HepG2 (cell line): ENCODE data around the gene SBNO2. TPM values are rescaled to one million over a fixed set of nuclear protein-coding genes. Genes with fewer than 3 reads are reported as not detected.
A peak's percentile ranks its signal among the peaks of the same experiment; 100 is the strongest.

ENCODE experiments used
- CBFB ChIP-seq: sonication (generic); formaldehyde crosslinking; IDR thresholded peaks from 2 replicates; pipeline ENCODE4 v1.4.0; 2020; ENCODE audit warnings: missing genetic modification reagents
- FOXC1 ChIP-seq: sonication (generic); formaldehyde crosslinking; IDR thresholded peaks from 2 replicates; pipeline ENCODE4 v1.8.0; 2022; ENCODE audit warnings: mild to moderate bottlenecking, missing genetic modification reagents, borderline replicate concordance
- MAF1 ChIP-seq: sonication (generic); formaldehyde crosslinking; IDR thresholded peaks from 2 replicates; pipeline ENCODE4 v1.5.0; 2020; ENCODE audit warnings: missing genetic modification reagents, borderline replicate concordance
- SAFB2 ChIP-seq: sonication (generic); formaldehyde crosslinking; IDR thresholded peaks from 2 replicates; pipeline ENCODE4 v1.5.1; 2020; ENCODE audit warnings: missing genetic modification reagents, low read depth, mild to moderate bottlenecking, borderline replicate concordance
- SPEN ChIP-seq: sonication (generic); formaldehyde crosslinking; IDR thresholded peaks from 2 replicates; pipeline ENCODE4 v1.5.1; 2020; ENCODE audit warnings: low read depth, mild to moderate bottlenecking, missing genetic modification reagents
- ZBTB39 ChIP-seq: sonication (generic); formaldehyde crosslinking; IDR thresholded peaks from 2 replicates; pipeline ENCODE4 v1.5.0; 2020; ENCODE audit warnings: missing genetic modification reagents
- ZFP37 ChIP-seq: sonication (generic); formaldehyde crosslinking; IDR thresholded peaks from 2 replicates; pipeline ENCODE4 v1.4.0; 2020; ENCODE audit warnings: missing genetic modification reagents, borderline replicate concordance
- ZMYM2 ChIP-seq: sonication (generic); formaldehyde crosslinking; IDR thresholded peaks from 2 replicates; pipeline ENCODE4 v1.8.0; 2022; ENCODE audit warnings: mild to moderate bottlenecking, missing genetic modification reagents
- ZNF121 ChIP-seq: sonication (generic); formaldehyde crosslinking; IDR thresholded peaks from 2 replicates; pipeline ENCODE4 v1.5.0; 2020; ENCODE audit warnings: mild to moderate bottlenecking, missing genetic modification reagents
- ZNF235 ChIP-seq: sonication (generic); formaldehyde crosslinking; IDR thresholded peaks from 2 replicates; pipeline ENCODE4 v1.8.1; 2023; ENCODE audit warnings: mild to moderate bottlenecking, missing genetic modification reagents, borderline replicate concordance
- ZNF256 ChIP-seq: sonication (generic); formaldehyde crosslinking; conservative IDR thresholded peaks from 2 replicates; pipeline ENCODE4 v1.4.0; 2020; ENCODE audit warnings: missing genetic modification reagents
- ZNF7 ChIP-seq: IDR thresholded peaks from 2 replicates; pipeline ENCODE4 v1.6.1; 2016; ENCODE audit warnings: missing biosample characterization, missing genetic modification reagents
- polyA plus RNA-seq, 8 experiments: library from polyadenylated mRNA; depleted of rRNA in 3 of 8; stranded (reverse) in 7 of 8; unstranded in 1 of 8; fragments of >200 nt; fragmentation: Illumina TruSeq in 4 of 8; extraction: Trizol in 4 of 8; gene quantifications; 2 replicates each; pipeline versions ENCODE4 v1.2.1 to v1.2.3, GENCODE V29; 2011 to 2016; ENCODE audit warnings: low read depth in 4 of 8, missing spikeins in 1 of 8, mixed read lengths in 1 of 8; ENCODE audit not compliant: insufficient read depth in 1 of 8
- total RNA-seq, 5 experiments: library from RNA; depleted of rRNA; stranded (reverse); fragments of >200 nt; fragmentation: Illumina TruSeq; extraction: Trizol; gene quantifications; 2 replicates each; pipeline ENCODE4 v1.2.3, GENCODE V29; 2016; ENCODE audit warnings: low read depth in 1 of 5
- TF ChIP-seq, protein P1 (sequence below): IDR thresholded peaks from 2 replicates; pipeline ENCODE4 v1.6.1; 2012; ENCODE audit warnings: low read length, improper control_type of control experiment
- TF ChIP-seq, protein P2 (sequence below): sonication (generic); formaldehyde crosslinking; IDR thresholded peaks from 2 replicates; pipeline ENCODE4 v1.9.0; 2021; ENCODE audit warnings: missing genetic modification reagents, mild to moderate bottlenecking, borderline replicate concordance
- TF ChIP-seq, protein P3 (sequence below): conservative IDR thresholded peaks from 2 replicates; pipeline ENCODE4 v1.6.1; 2018; ENCODE audit warnings: missing genetic modification reagents

Gene SBNO2
- total and polyA plus RNA-seq, 2 of the 13 experiments (the other 11 are each of a cell fraction or from before 2014, with no cell fraction given) = 8.6 to 10.4 TPM

GRCh38 chr19:1173845-1174809 lies at the start of gene SBNO2 (continued):
- TF ChIP-seq, protein P1, sequence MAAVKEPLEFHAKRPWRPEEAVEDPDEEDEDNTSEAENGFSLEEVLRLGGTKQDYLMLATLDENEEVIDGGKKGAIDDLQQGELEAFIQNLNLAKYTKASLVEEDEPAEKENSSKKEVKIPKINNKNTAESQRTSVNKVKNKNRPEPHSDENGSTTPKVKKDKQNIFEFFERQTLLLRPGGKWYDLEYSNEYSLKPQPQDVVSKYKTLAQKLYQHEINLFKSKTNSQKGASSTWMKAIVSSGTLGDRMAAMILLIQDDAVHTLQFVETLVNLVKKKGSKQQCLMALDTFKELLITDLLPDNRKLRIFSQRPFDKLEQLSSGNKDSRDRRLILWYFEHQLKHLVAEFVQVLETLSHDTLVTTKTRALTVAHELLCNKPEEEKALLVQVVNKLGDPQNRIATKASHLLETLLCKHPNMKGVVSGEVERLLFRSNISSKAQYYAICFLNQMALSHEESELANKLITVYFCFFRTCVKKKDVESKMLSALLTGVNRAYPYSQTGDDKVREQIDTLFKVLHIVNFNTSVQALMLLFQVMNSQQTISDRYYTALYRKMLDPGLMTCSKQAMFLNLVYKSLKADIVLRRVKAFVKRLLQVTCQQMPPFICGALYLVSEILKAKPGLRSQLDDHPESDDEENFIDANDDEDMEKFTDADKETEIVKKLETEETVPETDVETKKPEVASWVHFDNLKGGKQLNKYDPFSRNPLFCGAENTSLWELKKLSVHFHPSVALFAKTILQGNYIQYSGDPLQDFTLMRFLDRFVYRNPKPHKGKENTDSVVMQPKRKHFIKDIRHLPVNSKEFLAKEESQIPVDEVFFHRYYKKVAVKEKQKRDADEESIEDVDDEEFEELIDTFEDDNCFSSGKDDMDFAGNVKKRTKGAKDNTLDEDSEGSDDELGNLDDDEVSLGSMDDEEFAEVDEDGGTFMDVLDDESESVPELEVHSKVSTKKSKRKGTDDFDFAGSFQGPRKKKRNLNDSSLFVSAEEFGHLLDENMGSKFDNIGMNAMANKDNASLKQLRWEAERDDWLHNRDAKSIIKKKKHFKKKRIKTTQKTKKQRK = no peak
- TF ChIP-seq MAF1 (CRISPR knock-in tag) (no peak), SPEN (CRISPR knock-in tag) (no peak), ZNF235 (no peak), ZMYM2 (CRISPR knock-in tag) (peak; percentile 89), ZNF7 (CRISPR knock-in tag) (no peak), ZNF121 (CRISPR knock-in tag) (no peak), ZNF256 (no peak), ZBTB39 (CRISPR knock-in tag) (no peak), SAFB2 (peak; percentile 65), CBFB (CRISPR knock-in tag) (0 out of 2 replicates have a peak, but pooled peaks have one; percentile 52), ZFP37 (CRISPR knock-in tag) (no peak), FOXC1 (CRISPR knock-in tag) (no peak)
- TF ChIP-seq, protein P2, sequence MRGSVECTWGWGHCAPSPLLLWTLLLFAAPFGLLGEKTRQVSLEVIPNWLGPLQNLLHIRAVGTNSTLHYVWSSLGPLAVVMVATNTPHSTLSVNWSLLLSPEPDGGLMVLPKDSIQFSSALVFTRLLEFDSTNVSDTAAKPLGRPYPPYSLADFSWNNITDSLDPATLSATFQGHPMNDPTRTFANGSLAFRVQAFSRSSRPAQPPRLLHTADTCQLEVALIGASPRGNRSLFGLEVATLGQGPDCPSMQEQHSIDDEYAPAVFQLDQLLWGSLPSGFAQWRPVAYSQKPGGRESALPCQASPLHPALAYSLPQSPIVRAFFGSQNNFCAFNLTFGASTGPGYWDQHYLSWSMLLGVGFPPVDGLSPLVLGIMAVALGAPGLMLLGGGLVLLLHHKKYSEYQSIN (CRISPR knock-in tag) = no peak
- TF ChIP-seq, protein P3, sequence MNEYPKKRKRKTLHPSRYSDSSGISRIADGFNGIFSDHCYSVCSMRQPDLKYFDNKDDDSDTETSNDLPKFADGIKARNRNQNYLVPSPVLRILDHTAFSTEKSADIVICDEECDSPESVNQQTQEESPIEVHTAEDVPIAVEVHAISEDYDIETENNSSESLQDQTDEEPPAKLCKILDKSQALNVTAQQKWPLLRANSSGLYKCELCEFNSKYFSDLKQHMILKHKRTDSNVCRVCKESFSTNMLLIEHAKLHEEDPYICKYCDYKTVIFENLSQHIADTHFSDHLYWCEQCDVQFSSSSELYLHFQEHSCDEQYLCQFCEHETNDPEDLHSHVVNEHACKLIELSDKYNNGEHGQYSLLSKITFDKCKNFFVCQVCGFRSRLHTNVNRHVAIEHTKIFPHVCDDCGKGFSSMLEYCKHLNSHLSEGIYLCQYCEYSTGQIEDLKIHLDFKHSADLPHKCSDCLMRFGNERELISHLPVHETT (CRISPR knock-in tag) = no peak
